ENCODE measurements around the gene PCNP. TPM values are rescaled to one million over a fixed set of nuclear protein-coding genes. Genes with fewer than 3 reads are reported as not detected.

PCNP gene
- total RNA-seq, 1 experiment from 2014 or later: 216 TPM

DNA sequence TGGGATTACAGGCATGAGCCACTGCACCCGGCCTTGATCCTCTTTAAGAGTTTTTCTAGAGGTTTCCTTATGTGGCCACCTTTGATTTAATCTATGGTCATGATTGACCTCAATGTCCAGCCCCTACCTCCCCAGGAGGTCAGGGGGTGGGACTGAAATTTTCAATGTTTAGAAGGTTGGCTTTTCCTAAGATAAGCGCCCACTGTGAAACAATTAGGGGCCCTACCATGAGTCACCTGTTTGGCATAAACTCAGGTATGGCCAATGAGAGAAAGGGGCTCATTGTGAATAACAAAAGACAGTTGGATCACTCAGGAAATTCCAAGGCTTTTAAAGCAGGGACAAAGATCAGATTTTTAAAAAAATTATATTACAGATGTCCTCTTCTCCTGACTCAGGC, 51.9 kb downstream of the PCNP start:
- no peak overlapping the region for H2AFZ ChIP-seq (ENCODE audit: low read length)

More for the DNA sequence above, 51.9 kb downstream of the PCNP start:
- Histone ChIP-seq H3K27me3 (ENCODE audit: insufficient read depth, low read length) (no peaks in the 10 kb centered on the region), H2BK12ac (ENCODE audit: insufficient read length, low read depth, low read length) (no peak overlapping the region), H4K5ac (ENCODE audit: insufficient read length, low read depth, low read length) (no peak overlapping the region), H3K27ac (ENCODE audit: insufficient read length, low read depth, low read length) (no peak overlapping the region), H4K8ac (replicated peaks; ENCODE audit: insufficient read length, low read depth, low read length) (no peak overlapping the region), H2BK5ac (ENCODE audit: insufficient read length, low read length) (no peak overlapping the region), H3T11ph (ENCODE audit: low read length) (no peak overlapping the region), H3K9me3 (ENCODE audit: control insufficient read depth, low read depth, low read length) (peaks cover 10% of the 10 kb centered on the region), H2BK120ac (ENCODE audit: low read depth, low read length, poor library complexity, severe bottlenecking) (no peak overlapping the region), H2BK15ac (ENCODE audit: low read depth, low read length) (no peak overlapping the region), H3K4ac (ENCODE audit: low read depth, low read length) (no peak overlapping the region), H3K18ac (ENCODE audit: insufficient read length, low read depth, low read length) (no peak overlapping the region), H3K79me1 (ENCODE audit: insufficient read depth, low read depth, low read length, poor library complexity, severe bottlenecking) (no peaks in the 10 kb centered on the region), H3K79me2 (ENCODE audit: insufficient read depth, low read length) (no peaks in the 10 kb centered on the region), H3K23ac (ENCODE audit: insufficient read length, low read depth, low read length) (no peak overlapping the region), H3K4me2 (ENCODE audit: insufficient read depth, insufficient read length, low read length) (no peak overlapping the region), H3K23me2 (ENCODE audit: insufficient read length, low read depth, low read length, poor library complexity, severe bottlenecking) (no peaks in the 10 kb centered on the region), H4K20me1 (ENCODE audit: control insufficient read depth, insufficient read depth, insufficient read length) (no peaks in the 10 kb centered on the region), H3K56ac (ENCODE audit: insufficient read length, low read depth, low read length) (no peak overlapping the region), H3K9ac (ENCODE audit: extremely low read depth, insufficient read length, low read length) (no peak overlapping the region), H3K14ac (ENCODE audit: insufficient read depth, low read length) (no peak overlapping the region), H4K91ac (ENCODE audit: insufficient read length, low read depth, low read length) (no peak overlapping the region), H2AK5ac (ENCODE audit: insufficient read length, low read length) (no peak overlapping the region), H3K4me1 (ENCODE audit: insufficient read depth, low read length) (no peaks in the 10 kb centered on the region; the same call in 1 of the 2 replicates), H2BK20ac (ENCODE audit: low read depth, low read length, poor library complexity, severe bottlenecking) (no peak overlapping the region)
- peak; percentile 41 for DNase-seq
- no peak overlapping the region for H3K4me3 Mint-ChIP-seq
- no peaks in the 10 kb centered on the region; the same call in none of the 2 replicates for H3K27me3 Mint-ChIP-seq (ENCODE audit: low read depth)
- WGBS (ENCODE audit: extremely low coverage, insufficient read length, low lambda C conversion rate): no CpG with 5 or more reads among the region's 2 CpGs
- H3K27ac Mint-ChIP-seq: no peak overlapping the region
- peaks cover 0 to 16% (median 15%) of the 10 kb centered on the region in 3 experiments; a peak in 4 of 7 replicates for H3K36me3 Mint-ChIP-seq (ENCODE audit: insufficient read depth in 1 of 3, low read depth in 3 of 3)
- H3K4me1 Mint-ChIP-seq: peaks cover 0 to 5% of the 10 kb centered on the region in 2 experiments; a peak in 1 of 4 replicates
- TF ChIP-seq, protein P1, sequence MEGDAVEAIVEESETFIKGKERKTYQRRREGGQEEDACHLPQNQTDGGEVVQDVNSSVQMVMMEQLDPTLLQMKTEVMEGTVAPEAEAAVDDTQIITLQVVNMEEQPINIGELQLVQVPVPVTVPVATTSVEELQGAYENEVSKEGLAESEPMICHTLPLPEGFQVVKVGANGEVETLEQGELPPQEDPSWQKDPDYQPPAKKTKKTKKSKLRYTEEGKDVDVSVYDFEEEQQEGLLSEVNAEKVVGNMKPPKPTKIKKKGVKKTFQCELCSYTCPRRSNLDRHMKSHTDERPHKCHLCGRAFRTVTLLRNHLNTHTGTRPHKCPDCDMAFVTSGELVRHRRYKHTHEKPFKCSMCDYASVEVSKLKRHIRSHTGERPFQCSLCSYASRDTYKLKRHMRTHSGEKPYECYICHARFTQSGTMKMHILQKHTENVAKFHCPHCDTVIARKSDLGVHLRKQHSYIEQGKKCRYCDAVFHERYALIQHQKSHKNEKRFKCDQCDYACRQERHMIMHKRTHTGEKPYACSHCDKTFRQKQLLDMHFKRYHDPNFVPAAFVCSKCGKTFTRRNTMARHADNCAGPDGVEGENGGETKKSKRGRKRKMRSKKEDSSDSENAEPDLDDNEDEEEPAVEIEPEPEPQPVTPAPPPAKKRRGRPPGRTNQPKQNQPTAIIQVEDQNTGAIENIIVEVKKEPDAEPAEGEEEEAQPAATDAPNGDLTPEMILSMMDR (conservative IDR thresholded peaks at IDR 0.05): no peak
- peaks cover 9 to 16% of the 10 kb centered on the region in 2 experiments for H3K9me3 Mint-ChIP-seq

All from H9 (cell line).